K562 (cell line): Measurements from ENCODE around the gene ARV1. TPM values are rescaled to one million over a fixed set of nuclear protein-coding genes. Genes with fewer than 3 reads are reported as not detected.

Experiments
- CREM ChIP-seq: IDR thresholded peaks from 2 replicates; pipeline ENCODE4 v1.6.1; 2014; ENCODE audit warnings: antibody characterized with exemption, low read depth
- ESRRB ChIP-seq: fragments of 250-450 bp; sonication (Bioruptor Pico); IDR thresholded peaks from 2 replicates; pipeline ENCODE4 v1.5.0; 2020; ENCODE audit warnings: mild to moderate bottlenecking, moderate library complexity, borderline replicate concordance
- EZH2 ChIP-seq: IDR thresholded peaks from 2 replicates; pipeline ENCODE4 v1.6.1; 2012; ENCODE audit warnings: low read depth, mild to moderate bottlenecking, inconsistent platforms, low read length, borderline replicate concordance
- HNRNPUL1 ChIP-seq: fragments of 200-400 bp; formaldehyde crosslinking; IDR thresholded peaks from 2 replicates; pipeline ENCODE4 v1.6.1; 2017; ENCODE audit warnings: low read length
- NR3C1 ChIP-seq: sonication (generic); formaldehyde crosslinking; IDR thresholded peaks from 2 replicates; pipeline ENCODE4 v1.8.1; 2022; ENCODE audit warnings: missing genetic modification reagents
- RBM22 ChIP-seq: fragments of 200-400 bp; formaldehyde crosslinking; IDR thresholded peaks from 2 replicates; pipeline ENCODE4 v1.6.1; 2018; ENCODE audit warnings: low read length, low read depth; ENCODE audit not compliant: poor library complexity, severe bottlenecking
- RBM25 ChIP-seq: fragments of 200-400 bp; formaldehyde crosslinking; IDR thresholded peaks from 2 replicates; pipeline ENCODE4 v1.6.1; 2018; ENCODE audit warnings: low read length, low read depth, moderate library complexity; ENCODE audit not compliant: severe bottlenecking
- YY1 ChIP-seq, 3 experiments: IDR thresholded peaks; 2 replicates each; pipeline ENCODE4 v1.6.1; 2011; ENCODE audit warnings: low read length in 2 of 3, mild to moderate bottlenecking in 2 of 3, moderate library complexity in 2 of 3, borderline replicate concordance in 1 of 3, control low read depth in 1 of 3, low read depth in 1 of 3; ENCODE audit not compliant: insufficient read depth in 3 of 3, insufficient replicate concordance in 2 of 3, control insufficient read depth in 1 of 3, insufficient read length in 1 of 3; ENCODE audit errors: extremely low read depth in 1 of 3
- ZNF57 ChIP-seq: fragments of 450-650 bp; formaldehyde crosslinking; IDR thresholded peaks from 2 replicates; pipeline ENCODE4 v1.4.0; 2020; ENCODE audit warnings: mild to moderate bottlenecking, moderate library complexity
- polyA plus RNA-seq, 8 experiments: library from polyadenylated mRNA; depleted of rRNA in 4 of 8; stranded (reverse) in 5 of 8; unstranded in 3 of 8; fragments of >200 nt; fragmentation: Nextera tagmentation in 2 of 8; fragmentation: Illumina TruSeq in 1 of 8; extraction: Ambion mirVana in 2 of 8; extraction: Trizol in 1 of 8; gene quantifications; 2 replicates each; pipeline versions ENCODE4 v1.2.1 to v1.2.3, GENCODE V29; 2011 to 2014; ENCODE audit warnings: inconsistent platforms in 1 of 8, missing spikeins in 1 of 8
- total RNA-seq, 7 experiments: library from RNA; depleted of rRNA in 6 of 7; stranded (reverse); fragments of >200 nt in 6 of 7; fragmentation: Illumina TruSeq in 2 of 7; extraction: Trizol in 2 of 7; gene quantifications; 2 replicates each; pipeline versions ENCODE4 v1.2.1 to v1.2.3, GENCODE V29; 2011 to 2021; ENCODE audit warnings: low replicate concordance in 1 of 7
- TF ChIP-seq, protein P1 (sequence below): fragments of 250-450 bp; sonication (Bioruptor Pico); IDR thresholded peaks from 2 replicates; pipeline ENCODE4 v1.5.0; 2021; ENCODE audit warnings: mild to moderate bottlenecking, borderline replicate concordance
- TF ChIP-seq, protein P2 (sequence below): fragments of 450-650 bp; IDR thresholded peaks from 2 replicates; pipeline ENCODE4 v1.6.1; 2018; ENCODE audit not compliant: partially characterized antibody
- TF ChIP-seq, protein P3 (sequence below), 3 experiments: IDR thresholded peaks in 2 of 3; conservative IDR thresholded peaks in 1 of 3; 2 replicates each; pipeline ENCODE4 v1.5.1; 2011 to 2012; ENCODE audit warnings: low read length in 3 of 3, mild to moderate bottlenecking in 3 of 3, control low read depth in 2 of 3, improper control_type of control experiment in 1 of 3, inconsistent platforms in 1 of 3, low read depth in 1 of 3, mixed read lengths in 1 of 3, moderate library complexity in 1 of 3; ENCODE audit not compliant: insufficient read depth in 2 of 3
- TF ChIP-seq, protein P4 (sequence below): fragments of 450-650 bp; IDR thresholded peaks from one replicate; pipeline ENCODE4 v1.6.1; 2018; ENCODE audit warnings: mild to moderate bottlenecking, moderate library complexity; ENCODE audit not compliant: partially characterized antibody
- TF ChIP-seq, protein P5 (sequence below): fragments of 250-450 bp; sonication (Bioruptor Pico); IDR thresholded peaks from 2 replicates; pipeline ENCODE4 v1.8.0; 2021; ENCODE audit warnings: mild to moderate bottlenecking, moderate library complexity

The ARV1 gene
- total and polyA plus RNA-seq, 9 of the 15 experiments (the other 6 are each of a cell fraction or from before 2014, with no cell fraction given), result 54.8 to 139 (median 74.0) TPM

DNA sequence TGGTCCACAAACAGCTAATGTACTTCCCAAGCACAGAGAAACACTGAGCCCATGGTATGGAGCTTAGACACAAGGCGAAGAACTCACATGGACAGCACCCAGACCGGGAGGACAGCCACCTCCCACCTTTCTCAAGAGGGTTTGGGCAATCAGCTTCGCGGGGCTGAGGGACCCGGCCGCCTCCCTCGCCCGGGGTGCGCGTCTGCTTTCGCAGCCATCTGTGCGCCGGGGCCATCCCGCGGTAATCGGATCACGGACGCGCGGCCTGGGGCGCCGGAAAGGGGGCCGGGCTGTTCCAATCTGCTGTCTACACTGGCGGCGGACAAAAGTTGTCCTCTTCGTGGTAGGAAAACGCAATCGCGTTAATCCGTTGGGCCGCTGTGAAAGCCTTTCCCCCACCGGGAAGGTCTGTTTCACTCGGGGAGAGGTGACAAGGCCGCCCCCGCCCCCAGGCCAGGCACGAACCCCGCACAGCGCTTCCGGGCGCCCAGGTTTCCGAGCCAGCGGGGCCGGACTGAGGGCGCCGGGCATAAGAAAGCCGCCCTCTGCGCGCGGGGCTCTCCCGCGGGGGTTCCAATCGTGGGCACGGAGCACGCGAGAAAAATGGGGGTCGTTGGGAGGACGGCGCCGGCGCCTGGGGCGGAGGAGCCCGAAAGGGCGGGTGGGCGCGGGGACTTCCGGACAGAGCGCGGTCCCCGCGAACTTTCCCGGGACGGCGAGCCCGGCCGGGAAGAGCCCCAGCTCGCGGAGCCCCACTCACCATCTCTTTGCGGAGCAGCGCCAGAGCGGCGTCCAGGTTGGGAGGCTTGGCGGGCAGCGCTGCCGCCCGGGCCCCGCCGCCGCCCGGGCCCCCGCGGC lies 60.5 kb downstream of the ARV1 start (continued):
- TF ChIP-seq YY1 (IDR thresholded peaks at IDR 0.05; ENCODE audit: borderline replicate concordance in 1 of 3, control insufficient read depth in 1 of 3, extremely low read depth in 1 of 3, insufficient read depth in 3 of 3, insufficient read length in 1 of 3, insufficient replicate concordance in 2 of 3, low read depth in 1 of 3, low read length in 2 of 3), result peak in 1 of 3 experiments; percentile 27
- TF ChIP-seq, protein P1, sequence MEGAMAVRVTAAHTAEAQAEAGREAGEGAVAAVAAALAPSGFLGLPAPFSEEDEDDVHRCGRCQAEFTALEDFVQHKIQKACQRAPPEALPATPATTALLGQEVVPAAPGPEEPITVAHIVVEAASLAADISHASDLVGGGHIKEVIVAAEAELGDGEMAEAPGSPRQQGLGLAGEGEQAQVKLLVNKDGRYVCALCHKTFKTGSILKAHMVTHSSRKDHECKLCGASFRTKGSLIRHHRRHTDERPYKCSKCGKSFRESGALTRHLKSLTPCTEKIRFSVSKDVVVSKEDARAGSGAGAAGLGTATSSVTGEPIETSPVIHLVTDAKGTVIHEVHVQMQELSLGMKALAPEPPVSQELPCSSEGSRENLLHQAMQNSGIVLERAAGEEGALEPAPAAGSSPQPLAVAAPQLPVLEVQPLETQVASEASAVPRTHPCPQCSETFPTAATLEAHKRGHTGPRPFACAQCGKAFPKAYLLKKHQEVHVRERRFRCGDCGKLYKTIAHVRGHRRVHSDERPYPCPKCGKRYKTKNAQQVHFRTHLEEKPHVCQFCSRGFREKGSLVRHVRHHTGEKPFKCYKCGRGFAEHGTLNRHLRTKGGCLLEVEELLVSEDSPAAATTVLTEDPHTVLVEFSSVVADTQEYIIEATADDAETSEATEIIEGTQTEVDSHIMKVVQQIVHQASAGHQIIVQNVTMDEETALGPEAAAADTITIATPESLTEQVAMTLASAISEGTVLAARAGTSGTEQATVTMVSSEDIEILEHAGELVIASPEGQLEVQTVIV (CRISPR knock-in tag), result no peak
- TF ChIP-seq, protein P2, sequence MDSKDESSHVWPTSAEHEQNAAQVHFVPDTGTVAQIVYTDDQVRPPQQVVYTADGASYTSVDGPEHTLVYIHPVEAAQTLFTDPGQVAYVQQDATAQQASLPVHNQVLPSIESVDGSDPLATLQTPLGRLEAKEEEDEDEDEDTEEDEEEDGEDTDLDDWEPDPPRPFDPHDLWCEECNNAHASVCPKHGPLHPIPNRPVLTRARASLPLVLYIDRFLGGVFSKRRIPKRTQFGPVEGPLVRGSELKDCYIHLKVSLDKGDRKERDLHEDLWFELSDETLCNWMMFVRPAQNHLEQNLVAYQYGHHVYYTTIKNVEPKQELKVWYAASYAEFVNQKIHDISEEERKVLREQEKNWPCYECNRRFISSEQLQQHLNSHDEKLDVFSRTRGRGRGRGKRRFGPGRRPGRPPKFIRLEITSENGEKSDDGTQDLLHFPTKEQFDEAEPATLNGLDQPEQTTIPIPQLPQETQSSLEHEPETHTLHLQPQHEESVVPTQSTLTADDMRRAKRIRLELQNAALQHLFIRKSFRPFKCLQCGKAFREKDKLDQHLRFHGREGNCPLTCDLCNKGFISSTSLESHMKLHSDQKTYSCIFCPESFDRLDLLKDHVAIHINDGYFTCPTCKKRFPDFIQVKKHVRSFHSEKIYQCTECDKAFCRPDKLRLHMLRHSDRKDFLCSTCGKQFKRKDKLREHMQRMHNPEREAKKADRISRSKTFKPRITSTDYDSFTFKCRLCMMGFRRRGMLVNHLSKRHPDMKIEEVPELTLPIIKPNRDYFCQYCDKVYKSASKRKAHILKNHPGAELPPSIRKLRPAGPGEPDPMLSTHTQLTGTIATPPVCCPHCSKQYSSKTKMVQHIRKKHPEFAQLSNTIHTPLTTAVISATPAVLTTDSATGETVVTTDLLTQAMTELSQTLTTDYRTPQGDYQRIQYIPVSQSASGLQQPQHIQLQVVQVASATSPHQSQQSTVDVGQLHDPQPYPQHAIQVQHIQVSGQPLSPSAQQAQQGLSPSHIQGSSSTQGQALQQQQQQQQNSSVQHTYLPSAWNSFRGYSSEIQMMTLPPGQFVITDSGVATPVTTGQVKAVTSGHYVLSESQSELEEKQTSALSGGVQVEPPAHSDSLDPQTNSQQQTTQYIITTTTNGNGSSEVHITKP, result peak; percentile 59
- TF ChIP-seq, protein P3, sequence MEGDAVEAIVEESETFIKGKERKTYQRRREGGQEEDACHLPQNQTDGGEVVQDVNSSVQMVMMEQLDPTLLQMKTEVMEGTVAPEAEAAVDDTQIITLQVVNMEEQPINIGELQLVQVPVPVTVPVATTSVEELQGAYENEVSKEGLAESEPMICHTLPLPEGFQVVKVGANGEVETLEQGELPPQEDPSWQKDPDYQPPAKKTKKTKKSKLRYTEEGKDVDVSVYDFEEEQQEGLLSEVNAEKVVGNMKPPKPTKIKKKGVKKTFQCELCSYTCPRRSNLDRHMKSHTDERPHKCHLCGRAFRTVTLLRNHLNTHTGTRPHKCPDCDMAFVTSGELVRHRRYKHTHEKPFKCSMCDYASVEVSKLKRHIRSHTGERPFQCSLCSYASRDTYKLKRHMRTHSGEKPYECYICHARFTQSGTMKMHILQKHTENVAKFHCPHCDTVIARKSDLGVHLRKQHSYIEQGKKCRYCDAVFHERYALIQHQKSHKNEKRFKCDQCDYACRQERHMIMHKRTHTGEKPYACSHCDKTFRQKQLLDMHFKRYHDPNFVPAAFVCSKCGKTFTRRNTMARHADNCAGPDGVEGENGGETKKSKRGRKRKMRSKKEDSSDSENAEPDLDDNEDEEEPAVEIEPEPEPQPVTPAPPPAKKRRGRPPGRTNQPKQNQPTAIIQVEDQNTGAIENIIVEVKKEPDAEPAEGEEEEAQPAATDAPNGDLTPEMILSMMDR (IDR thresholded peaks at IDR 0.05 in 2 of 3, conservative IDR thresholded peaks at IDR 0.05 in 1 of 3; ENCODE audit: insufficient read depth in 2 of 3, low read depth in 1 of 3, low read length in 3 of 3), result no peak
- no peak for TF ChIP-seq ESRRB (CRISPR knock-in tag)
- TF ChIP-seq, protein P4, sequence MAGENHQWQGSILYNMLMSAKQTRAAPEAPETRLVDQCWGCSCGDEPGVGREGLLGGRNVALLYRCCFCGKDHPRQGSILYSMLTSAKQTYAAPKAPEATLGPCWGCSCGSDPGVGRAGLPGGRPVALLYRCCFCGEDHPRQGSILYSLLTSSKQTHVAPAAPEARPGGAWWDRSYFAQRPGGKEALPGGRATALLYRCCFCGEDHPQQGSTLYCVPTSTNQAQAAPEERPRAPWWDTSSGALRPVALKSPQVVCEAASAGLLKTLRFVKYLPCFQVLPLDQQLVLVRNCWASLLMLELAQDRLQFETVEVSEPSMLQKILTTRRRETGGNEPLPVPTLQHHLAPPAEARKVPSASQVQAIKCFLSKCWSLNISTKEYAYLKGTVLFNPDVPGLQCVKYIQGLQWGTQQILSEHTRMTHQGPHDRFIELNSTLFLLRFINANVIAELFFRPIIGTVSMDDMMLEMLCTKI, result no peak
- TF ChIP-seq, protein P5, sequence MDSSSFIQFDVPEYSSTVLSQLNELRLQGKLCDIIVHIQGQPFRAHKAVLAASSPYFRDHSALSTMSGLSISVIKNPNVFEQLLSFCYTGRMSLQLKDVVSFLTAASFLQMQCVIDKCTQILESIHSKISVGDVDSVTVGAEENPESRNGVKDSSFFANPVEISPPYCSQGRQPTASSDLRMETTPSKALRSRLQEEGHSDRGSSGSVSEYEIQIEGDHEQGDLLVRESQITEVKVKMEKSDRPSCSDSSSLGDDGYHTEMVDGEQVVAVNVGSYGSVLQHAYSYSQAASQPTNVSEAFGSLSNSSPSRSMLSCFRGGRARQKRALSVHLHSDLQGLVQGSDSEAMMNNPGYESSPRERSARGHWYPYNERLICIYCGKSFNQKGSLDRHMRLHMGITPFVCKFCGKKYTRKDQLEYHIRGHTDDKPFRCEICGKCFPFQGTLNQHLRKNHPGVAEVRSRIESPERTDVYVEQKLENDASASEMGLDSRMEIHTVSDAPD (CRISPR knock-in tag), result no peak
- peak; percentile 62; the same call in 1 of the 2 replicates for TF ChIP-seq NR3C1
- TF ChIP-seq RBM25, result no peak
- no peak for TF ChIP-seq ZNF57
- no peak for TF ChIP-seq HNRNPUL1
- TF ChIP-seq EZH2, result no peak
- TF ChIP-seq RBM22, result peak; percentile 81
- peak; percentile 77 for TF ChIP-seq CREM
